ENCODE data around the gene MSLN.

MSLN gene

GRCh38 chr16:718389-718788 is 42.1 kb upstream of the MSLN start:
- DNase-seq (ENCODE audit: extremely low spot score): no peak
- TF ChIP-seq CTCF (IDR thresholded peaks at IDR 0.05; ENCODE audit: control extremely low read depth, extremely low read depth, low read depth, missing control alignments): no peak
- ChIA-PET CTCF (no interaction called here), POLR2A (no interaction called here)

- CTCF ChIA-PET: interaction anchor here (1.4 to 3.8 kb wide), 5 partner anchors 15 to 66 kb away, joined by 3 to 31 read pairs (median 7); no protein-coding TSS in a partner anchor
- no peak for DNase-seq (ENCODE audit: extremely low spot score)
- POLR2A ChIA-PET: no interaction called here
- no peak for TF ChIP-seq CTCF (IDR thresholded peaks at IDR 0.05; ENCODE audit: control extremely low read depth, extremely low read depth, low read depth, missing control alignments)
Observed at GRCh38 chr16:718922-719321, 41.6 kb upstream of the MSLN start.

- TF ChIP-seq CTCF (IDR thresholded peaks at IDR 0.05; ENCODE audit: control extremely low read depth, extremely low read depth, low read depth, missing control alignments): peak; percentile 28
- no peak for DNase-seq (ENCODE audit: extremely low spot score)
- CTCF ChIA-PET: interaction anchor here (0.8 to 8.0 kb wide), 14 partner anchors 8 to 384 kb away, joined by 3 to 59 read pairs (median 5); partner anchors contain the start of genes CIAO3 and MSLN
- POLR2A ChIA-PET: no interaction called here
Observed at GRCh38 chr16:719815-720446, 40.6 kb upstream of the MSLN start.

- ChIA-PET CTCF (interaction anchor here (0.8 to 8.0 kb wide), 17 partner anchors 8 to 383 kb away, joined by 3 to 59 read pairs (median 5); partner anchors contain the start of genes CIAO3 and MSLN), POLR2A (interaction anchor here (0.6 kb wide), 1 partner anchor 150 kb away, joined by 3 read pairs; no protein-coding TSS in a partner anchor)
- peak; percentile 32 for TF ChIP-seq CTCF (IDR thresholded peaks at IDR 0.05; ENCODE audit: control extremely low read depth, extremely low read depth, low read depth, missing control alignments)
- DNase-seq (ENCODE audit: extremely low spot score): peak; percentile 74
Observed at GRCh38 chr16:720447-720989, 40.0 kb upstream of the MSLN start.

- DNase-seq (ENCODE audit: extremely low spot score): peak; percentile 91
- no peak for TF ChIP-seq CTCF (IDR thresholded peaks at IDR 0.05; ENCODE audit: control extremely low read depth, extremely low read depth, low read depth, missing control alignments)
- POLR2A ChIA-PET: interaction anchor here (0.5 to 0.6 kb wide), 2 partner anchors 70 to 151 kb away, joined by 3 to 7 read pairs; no protein-coding TSS in a partner anchor
- CTCF ChIA-PET: interaction anchor here (1.1 to 8.0 kb wide), 10 partner anchors 9 to 63 kb away, joined by 3 to 59 read pairs (median 8); partner anchors contain the start of genes CIAO3 and MSLN
Observed at GRCh38 chr16:720990-721764, 39.4 kb upstream of the MSLN start, which contains the start of gene ANTKMT. Gene ANTKMT (plus strand): TSS chr16:721146. CDS start chr16:721275, 129 bp downstream.
